T-helper 2 cell (primary cell): ENCODE results near the gene GABRA5.

ENCODE experiments used
- DNase-seq, 5 experiments: peaks; one replicate each; pipeline versions ENCODE4 v3.0.0 to v3.0.0-alpha.2; 2012 to 2022

The GABRA5 gene

DNA sequence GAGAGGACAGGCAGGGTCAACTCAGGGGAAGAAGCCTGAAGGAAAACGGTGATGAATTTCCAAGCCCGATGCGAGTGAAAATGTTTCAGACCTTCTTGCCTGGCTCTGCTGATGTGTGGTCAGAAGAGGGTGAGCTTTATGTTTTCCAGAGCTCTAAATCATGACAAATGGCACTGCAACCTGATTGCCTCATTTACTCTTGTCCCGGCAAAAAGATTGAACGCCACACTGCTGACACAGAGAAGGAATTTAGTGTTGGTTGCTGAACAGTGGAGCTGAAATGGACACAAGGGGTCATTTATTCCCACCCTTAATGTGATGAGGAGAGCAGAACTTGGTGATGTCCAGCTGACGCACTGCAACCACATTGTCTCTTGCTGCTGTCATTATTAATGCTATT lies 68.0 kb downstream of the GABRA5 start:
- no peak for DNase-seq

DNA sequence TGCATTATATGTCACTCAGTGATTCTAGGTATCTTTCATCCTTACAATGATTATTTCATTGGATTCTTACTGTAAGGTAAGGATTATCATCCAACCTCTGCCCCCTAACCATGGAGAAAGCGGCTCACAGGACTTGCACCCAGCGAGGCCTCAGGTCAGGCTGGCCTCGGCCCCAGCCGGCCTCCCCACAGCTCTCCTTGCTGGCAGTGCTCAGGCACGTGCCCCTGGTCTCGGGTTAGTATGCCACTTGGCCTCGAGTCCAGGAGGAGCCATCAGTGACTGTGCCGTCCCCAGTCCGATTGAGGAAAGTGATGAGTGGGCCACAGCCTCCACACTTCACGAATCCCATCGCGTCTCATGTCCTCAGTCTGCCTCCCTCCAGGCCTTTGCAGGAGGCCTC lies 68.5 kb downstream of the GABRA5 start:
- no peak for DNase-seq

DNA sequence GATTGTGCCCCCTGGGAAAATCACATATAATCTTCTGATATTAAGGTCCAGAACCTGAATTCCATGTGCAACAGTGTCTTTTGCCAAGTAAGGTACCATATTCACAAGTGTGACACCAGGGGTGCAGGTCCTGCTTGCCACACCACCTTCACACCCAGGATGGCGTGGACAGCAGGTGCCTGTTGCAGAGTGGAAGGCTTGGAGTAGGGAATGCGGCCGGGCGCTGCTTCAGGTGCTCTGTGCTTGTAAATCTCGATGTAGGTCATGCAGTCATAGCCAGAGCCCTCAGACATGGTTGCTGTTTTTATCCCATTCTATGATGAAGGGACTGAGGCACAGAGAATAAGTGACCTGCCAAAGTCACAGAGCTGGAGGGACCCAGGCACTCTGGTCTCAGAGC lies 69.6 kb downstream of the GABRA5 start:
- no peak for DNase-seq

DNA sequence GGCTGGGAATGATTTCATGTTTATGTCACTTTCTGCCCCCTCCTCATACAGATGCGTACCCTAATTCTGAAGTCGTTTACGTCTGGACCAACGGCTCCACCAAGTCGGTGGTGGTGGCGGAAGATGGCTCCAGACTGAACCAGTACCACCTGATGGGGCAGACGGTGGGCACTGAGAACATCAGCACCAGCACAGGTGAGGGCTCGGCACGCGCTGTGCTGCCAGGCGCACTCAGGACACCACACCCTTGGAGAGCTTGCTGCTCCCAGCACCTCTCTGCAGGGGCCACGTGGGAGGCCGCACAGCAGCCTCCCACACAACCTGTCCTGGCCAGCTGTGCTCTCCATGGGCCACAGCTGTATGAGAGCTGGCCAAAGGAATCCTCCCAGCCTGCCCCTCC lies 70.3 kb downstream of the GABRA5 start:
- no peak for DNase-seq

DNA sequence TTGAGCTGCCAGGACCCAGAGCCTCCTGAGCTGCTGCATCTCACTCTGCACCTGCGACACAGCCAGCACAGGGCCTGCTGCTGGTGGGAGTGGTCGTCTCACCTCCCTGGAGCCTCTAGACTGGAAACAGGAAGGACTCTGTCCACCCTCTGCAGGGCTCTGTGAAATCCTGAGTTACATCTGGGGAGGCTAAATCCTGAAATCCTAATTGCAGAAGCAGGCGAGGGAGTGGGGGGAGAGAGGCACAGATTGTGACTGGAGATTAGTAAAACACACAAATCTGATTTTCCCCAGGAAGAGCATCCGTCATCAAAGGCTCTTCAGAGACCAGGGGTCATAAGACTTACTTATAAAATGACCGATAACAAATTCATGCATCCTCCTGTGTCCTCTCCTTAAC lies 72.5 kb downstream of the GABRA5 start:
- no peak for DNase-seq

DNA sequence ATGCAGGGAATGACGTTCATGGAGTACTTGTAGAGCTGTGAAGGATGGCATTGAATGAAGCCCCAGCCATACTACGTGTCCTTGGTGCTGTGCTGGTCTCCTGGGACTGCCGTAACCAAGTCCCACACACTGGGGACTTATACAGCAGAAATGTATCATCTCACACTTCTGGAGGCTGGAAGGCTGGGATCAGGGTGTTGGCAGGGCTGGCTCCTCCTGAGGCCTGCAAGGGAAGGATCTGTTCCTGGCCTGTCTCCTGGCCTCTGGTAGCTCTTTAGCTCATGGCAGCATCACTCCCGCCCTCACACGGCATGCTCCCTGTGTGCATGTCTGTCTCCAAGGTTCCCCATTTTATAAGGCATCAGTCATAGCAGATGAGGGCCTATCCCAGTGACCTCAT lies 74.6 kb downstream of the GABRA5 start:
- no peak for DNase-seq

DNA sequence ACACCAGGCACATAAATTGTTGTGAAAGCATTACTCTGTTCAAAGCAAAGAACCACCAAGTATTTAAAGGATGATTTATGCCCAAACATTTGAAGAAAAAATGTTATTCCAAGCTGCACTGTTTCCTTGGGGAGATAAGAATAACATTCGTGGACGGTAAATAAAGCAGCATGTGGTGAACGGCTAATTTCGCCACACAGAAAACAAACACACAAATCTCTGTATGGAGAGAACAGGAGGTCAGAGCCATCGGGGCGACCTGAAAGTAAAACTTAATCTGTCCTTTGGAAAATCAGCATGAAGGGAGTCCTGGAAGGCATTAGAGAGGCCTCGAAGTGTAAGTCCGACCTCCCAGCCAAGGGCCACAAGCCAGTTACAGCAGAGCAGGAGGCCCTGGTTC lies 77.0 kb downstream of the GABRA5 start:
- DNase-seq: no peak

DNA sequence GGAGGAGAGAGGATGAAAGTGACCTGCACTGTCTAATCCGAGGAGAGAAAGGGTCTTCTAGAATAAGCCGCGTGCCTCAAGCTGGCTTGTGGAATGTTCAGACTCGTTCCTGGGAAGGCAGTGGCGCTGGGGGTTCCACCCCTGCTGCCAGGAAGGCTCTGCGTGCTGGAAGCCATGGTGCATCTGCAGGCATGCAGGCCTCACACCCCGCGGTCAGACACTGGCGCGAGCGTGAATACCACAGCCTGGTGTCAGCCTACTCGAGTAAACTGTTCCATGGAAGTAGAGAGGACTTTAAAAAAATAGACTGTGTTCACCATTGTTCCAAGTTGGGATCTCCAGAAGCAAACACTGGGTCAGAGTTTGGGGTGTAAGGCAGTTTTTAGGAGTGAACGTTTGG lies 78.2 kb downstream of the GABRA5 start:
- DNase-seq: no peak

DNA sequence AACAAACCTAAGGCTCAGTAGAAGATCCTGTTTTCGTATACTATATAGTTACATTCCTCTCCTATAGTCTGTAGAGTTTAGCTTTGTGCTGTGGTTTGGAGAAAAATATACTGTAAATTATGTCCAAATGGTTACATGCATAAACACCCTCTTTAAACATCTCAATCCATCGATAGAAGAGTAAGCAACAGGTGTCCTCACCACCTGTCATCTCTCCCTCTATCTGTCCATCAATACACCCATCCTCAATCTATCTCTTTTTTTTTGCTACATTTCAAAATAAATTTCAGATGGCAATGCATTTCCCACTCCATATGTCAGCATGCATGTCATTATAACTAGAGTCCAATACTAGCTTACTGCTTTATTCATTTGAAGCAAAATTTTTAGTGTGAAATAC lies 83.1 kb downstream of the GABRA5 start:
- DNase-seq: no peak

DNA sequence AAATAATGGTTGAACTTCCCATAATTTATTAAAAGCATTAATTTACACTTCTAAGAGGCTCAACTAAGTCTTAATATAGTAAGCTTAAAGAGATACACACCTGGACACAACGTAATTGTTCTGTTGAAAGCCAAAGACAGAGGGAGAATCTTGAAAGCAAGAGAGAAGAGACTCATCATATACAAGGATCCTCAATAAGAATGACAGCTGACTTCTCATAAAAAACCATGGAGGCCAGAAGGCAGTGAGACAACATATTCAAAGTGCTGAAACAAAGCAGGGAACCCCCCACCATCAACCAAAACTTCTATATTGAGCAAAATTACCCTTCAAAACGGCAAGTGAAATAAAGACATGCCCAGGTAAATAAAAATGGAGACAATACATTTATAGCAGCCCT lies 87.5 kb downstream of the GABRA5 start:
- no peak for DNase-seq

DNA sequence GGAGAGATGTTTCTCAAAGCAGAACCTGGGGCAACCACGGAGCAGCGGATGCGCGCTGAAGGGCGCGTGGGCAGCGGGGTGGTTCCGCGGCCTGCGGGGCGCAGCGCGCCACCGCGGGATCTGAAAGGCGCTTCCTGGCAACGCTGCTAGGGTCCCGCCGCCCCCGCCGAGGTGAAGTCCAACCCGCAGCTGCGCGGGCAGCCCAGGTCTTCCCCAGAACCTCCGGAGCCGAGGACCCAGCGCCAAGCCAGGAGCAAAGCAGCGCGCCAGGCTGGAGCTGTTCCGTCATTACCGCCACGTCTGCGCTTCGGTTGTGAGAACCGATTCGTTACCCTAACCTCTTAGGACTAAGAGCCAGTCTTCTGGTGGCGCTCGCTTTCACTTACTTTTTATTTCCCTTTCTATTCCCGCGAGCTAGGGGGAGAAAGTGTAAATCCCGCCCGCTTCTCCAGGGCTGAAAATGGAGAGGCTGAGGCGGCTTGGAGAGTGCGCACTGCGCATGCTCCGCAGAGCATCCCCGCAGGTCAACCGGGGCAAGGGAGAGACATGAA lies 100.9 kb downstream of the GABRA5 start:
- no peak for DNase-seq

DNA sequence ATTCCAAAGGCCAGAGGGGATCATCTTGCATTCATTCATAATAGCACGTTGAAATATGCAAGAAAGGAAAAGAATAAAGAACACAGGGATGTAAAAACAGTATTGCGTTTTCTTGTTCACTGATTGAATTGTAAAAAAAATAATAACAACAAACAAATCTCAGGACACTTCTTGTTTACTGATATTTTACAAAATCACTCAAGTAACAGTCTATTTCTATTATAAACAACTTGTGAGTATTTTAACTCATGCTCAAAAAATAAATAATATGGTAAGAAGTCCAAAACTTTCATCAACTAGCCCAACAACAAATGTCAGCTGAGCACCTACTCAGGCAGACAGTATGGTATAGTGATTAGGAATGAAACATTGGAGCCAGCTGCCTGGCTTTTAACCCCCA lies 101.9 kb downstream of the GABRA5 start:
- no peak for DNase-seq

DNA sequence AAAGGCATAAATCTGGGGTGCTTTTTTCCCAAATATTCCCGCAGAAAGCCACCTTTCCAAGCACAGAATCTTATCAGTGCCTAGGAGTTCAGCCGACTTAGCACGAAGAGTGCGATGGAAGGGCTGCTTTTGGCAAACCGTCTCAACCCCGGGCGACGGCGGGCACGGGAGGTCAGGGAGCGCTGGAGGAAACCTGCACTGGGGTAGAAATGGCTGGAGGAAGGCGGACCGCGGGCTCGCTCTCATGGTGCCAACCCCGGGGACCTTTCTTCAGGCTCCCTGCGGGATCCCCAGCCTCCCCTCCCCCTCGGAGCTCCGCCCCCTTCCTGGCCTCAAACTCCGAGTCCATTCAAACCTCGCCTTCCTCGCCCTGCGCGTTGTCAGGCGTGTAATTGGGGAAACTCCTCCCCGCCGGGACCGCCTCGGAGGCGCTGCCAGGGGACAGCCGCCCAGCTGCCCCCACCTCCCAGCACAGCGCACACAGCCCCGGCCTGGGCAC lies 103.9 kb downstream of the GABRA5 start, which contains the start of gene GABRG3:
GABRG3 (plus strand) TSS at position 470 of the 499 bp plus-strand sequence.
- no peak for DNase-seq

DNA sequence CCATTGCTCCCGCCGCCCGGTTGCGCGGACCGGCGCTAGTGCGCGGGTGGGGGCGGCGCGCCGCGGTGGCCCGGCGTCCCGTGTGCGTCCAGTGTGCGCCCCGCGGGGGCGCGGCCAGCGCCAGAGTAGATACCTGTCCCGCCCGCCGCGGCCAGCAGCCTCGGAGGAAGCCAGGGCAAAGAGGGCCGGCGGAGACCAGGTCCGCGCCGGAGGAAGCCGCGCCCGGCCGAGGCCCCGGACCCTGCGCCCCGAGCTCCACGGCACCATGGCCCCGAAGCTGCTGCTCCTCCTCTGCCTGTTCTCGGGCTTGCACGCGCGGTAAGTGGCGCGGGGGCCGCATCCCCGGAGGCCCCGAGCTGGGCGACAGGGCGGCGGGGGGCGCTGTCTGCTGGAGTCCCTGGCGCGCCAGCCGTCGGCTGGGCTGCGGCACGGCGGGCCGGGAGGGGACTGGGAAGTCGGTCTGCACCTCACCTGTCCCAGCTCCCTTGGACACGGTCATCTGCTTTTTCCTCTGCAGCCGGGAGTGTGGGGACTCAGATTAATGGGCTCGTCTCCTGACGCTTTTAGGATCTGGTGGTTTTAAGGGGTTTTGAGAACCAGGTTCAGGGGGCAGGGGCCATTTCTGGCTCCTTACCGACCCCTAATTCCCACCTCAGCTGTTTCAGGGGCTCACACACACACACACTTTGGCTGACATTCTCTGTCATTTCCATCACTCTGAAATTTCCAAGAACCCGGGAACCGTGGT lies 104.6 kb downstream of the GABRA5 start:
- DNase-seq: no peak

DNA sequence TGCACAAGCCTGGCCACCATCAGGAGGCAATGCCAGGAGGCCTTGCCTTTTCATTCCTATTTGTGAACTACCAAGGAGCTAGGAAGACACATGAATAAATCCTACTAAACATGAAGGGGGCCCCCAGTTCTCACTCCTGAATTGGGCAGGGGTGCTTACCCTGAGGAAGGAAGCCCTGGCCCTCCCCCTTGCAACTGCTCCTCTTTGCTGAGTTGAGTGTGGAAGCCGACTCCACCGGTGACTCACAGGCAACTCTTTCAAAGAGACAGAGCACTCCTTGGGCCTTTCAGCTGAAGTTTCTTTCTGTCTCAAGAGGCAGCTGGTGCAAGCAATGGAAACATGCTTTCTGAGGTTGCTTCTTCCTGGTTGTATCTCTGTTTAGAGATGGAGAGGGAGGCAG lies 105.8 kb downstream of the GABRA5 start:
- no peak for DNase-seq

DNA sequence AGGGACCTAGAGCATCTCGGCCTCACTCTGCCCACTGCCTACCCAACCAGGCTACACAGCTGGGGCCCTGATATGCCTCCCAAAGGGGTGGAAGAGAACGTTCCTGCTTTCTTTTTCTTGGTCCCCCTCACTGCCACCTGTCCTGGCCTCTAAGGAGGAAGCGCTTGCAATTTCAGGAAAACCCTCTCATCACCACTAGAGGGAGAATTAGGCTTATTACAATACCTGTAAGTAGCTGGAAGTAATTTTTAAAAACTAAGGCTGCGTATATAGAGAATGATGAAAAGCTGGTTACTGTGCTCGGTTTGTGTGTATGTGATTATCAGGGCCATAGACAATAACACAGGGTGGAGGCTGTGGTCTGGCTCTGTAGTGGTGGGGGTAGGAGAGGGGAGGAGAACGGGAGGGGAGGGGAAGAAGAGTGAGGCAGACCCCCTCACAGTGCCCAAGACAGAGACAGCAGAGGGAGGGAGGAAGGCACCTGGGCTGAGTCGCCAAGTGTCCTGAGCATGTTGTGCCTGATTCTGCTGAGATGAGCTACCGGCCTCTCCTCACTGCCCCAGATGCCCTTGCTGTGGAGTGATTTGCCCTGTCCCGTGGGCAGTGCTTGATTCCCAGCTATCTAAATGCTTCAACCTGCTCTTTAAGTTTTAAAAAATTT lies 107.4 kb downstream of the GABRA5 start:
- no peak for DNase-seq

DNA sequence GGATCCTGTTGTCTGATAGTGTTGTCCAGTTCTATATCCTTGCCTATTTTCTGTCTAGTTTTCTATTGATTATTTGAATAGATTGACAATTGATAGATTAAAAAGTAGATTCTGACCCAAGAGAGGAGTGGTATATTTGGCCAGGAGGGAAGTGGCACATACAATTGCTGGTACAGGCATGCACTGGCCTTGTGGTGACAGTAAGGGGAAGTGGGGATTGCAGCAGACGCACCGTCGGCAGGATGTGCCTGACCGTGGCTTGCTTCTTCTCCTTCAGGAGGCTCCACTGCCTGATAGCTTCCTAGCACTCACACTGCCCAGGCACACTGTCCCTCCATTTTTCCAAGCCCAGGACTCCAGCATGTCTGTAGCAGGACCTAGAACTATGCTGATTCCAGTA lies 114.6 kb downstream of the GABRA5 start:
- DNase-seq: no peak

DNA sequence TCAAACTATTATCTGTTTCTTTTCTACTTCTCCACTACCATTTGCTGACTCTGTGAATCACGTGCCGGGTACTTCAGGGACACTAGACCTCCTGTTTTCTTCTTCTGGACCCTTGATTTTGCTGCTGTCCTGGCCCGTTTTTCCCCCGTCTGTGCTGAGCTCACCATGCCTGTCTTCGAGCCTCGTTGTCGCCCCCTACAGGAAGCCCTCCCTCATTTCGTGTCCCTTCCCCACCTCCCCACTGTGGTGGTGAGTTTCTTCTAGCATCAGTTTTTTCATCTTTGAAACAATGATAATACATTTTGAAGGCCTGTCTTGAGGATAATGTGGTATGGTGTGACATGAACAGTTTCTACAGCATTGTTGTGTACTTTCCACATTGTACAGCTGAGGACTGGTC lies 117.0 kb downstream of the GABRA5 start:
- DNase-seq: no peak

DNA sequence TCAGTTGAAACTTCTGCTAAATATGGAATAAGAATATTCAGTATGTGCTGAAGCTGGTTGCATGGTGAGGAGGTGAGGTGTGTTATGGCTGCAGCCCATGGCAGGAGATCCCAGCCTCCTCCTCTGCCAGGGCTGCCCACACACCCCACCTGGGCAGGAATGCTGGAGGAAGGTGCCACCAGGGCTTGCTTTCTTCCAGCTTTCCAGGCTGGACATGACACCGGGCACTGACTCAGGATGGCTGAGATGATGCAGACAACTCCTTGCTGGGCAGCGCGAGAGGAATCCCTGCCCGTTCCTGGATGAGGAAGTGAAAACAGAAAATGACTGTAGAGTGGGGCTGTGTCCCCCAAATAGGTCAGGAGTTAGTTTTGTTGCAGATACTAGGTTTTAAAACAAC lies 118.2 kb downstream of the GABRA5 start:
- no peak for DNase-seq

DNA sequence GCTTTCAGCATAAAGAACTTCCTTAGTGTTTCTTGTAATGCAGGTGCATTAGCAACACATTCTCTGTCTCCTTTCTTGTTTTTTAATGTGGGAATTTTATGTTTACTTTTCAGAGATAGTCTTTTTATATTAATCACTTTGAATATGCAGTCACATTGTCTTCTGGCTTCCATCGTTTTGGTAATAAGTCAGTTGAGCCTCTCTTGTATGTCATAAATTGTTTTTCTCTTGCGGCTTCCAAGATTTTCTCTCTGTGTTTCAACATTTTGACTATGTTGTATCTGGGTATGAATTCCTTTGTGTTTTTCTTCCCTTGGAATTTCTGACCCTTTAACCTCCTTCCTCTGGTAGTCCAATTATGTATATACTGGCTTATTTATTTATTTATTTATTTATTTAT lies 129.4 kb downstream of the GABRA5 start:
- no peak for DNase-seq
